HEK293T (cell line): ENCODE results near the gene FBXL19.

ENCODE experiments used
- FOXA1 ChIP-seq: fragments of 450-650 bp; IDR thresholded peaks from 2 replicates; pipeline ENCODE4 v1.6.1; 2016; ENCODE audit warnings: mild to moderate bottlenecking
- FOXK2 ChIP-seq: fragments of 450-650 bp; IDR thresholded peaks from 2 replicates; pipeline ENCODE4 v1.6.1; 2016; ENCODE audit warnings: mild to moderate bottlenecking
- HDGF ChIP-seq: fragments of 450-650 bp; IDR thresholded peaks from 2 replicates; pipeline ENCODE4 v1.6.1; 2017; ENCODE audit warnings: antibody characterized with exemption, borderline replicate concordance
- SP1 ChIP-seq: fragments of 450-650 bp; IDR thresholded peaks from 2 replicates; pipeline ENCODE4 v1.6.1; 2017
- ZNF384 ChIP-seq: fragments of 450-650 bp; IDR thresholded peaks from 2 replicates; pipeline ENCODE4 v1.6.1; 2016

- TF ChIP-seq SP1 (no peak), FOXK2 (no peak), HDGF (no peak), ZNF384 (no peak), FOXA1 (no peak)
Measured at GRCh38 chr16:30997725-30998711, 74.6 kb downstream of the FBXL19 start.
